ENCODE data around the gene MGARP. TPM values are rescaled to one million over a fixed set of nuclear protein-coding genes. Genes with fewer than 3 reads are reported as not detected.
A peak's percentile ranks its signal among the peaks of the same experiment; 100 is the strongest.

The MGARP gene
- total and polyA plus RNA-seq, 4 donors: 0.09 to 0.17 (median 0.09) TPM; not detected in 1

DNA sequence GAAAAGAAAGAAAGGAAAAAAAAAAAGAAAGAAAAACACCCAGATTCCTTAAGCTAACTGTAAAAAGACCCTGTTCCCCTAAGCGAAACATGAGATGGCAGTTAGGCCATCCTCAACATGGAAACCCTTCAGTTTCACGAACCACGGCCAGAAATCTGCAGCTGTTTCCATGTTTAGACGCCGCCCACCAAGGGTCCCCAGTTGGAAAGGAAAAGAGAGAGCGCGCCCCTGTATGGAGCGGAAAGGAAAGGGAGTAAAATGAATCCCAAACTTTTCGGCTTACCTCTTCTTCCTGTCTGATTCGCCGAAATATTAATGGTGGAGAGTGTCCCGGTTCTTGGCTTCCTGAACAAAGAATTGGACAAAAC is 38.3 kb downstream of the MGARP start:
- Histone ChIP-seq H3K4me1 (ENCODE audit: control insufficient read depth in 4 of 4, insufficient read depth in 4 of 4, low read length in 3 of 4) (peaks cover 0 to 11% (median 3%) of the 10 kb centered on the region in 4 donors), H3K9ac (ENCODE audit: low read depth in 1 of 2, low read length in 2 of 2) (no peak overlapping the region), H3K4me3 (ENCODE audit: low read depth in 1 of 3, low read length in 3 of 3) (no peak overlapping the region), H3K36me3 (ENCODE audit: control insufficient read depth in 4 of 4, insufficient read depth in 3 of 4, low read depth in 1 of 4, low read length in 3 of 4) (no peaks in the 10 kb centered on the region), H3K9me3 (ENCODE audit: control insufficient read depth in 4 of 4, low read length in 3 of 4) (no peaks in the 10 kb centered on the region), H3K27me3 (ENCODE audit: control insufficient read depth in 4 of 4, insufficient read depth in 4 of 4, low read length in 3 of 4) (no peaks in the 10 kb centered on the region), H3K27ac (ENCODE audit: low read depth in 1 of 2, low read length in 2 of 2) (no peak overlapping the region)
- no peak for TF ChIP-seq JUND (IDR thresholded peaks at IDR 0.05)
- no peak for TF ChIP-seq TAF1 (conservative IDR thresholded peaks at IDR 0.05)
- TF ChIP-seq, protein P1, sequence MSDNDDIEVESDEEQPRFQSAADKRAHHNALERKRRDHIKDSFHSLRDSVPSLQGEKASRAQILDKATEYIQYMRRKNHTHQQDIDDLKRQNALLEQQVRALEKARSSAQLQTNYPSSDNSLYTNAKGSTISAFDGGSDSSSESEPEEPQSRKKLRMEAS (IDR thresholded peaks at IDR 0.05): no peak
- TF ChIP-seq EGR1 (IDR thresholded peaks at IDR 0.05; ENCODE audit: low read depth in 2 of 2): no peak
- TF ChIP-seq, protein P2, sequence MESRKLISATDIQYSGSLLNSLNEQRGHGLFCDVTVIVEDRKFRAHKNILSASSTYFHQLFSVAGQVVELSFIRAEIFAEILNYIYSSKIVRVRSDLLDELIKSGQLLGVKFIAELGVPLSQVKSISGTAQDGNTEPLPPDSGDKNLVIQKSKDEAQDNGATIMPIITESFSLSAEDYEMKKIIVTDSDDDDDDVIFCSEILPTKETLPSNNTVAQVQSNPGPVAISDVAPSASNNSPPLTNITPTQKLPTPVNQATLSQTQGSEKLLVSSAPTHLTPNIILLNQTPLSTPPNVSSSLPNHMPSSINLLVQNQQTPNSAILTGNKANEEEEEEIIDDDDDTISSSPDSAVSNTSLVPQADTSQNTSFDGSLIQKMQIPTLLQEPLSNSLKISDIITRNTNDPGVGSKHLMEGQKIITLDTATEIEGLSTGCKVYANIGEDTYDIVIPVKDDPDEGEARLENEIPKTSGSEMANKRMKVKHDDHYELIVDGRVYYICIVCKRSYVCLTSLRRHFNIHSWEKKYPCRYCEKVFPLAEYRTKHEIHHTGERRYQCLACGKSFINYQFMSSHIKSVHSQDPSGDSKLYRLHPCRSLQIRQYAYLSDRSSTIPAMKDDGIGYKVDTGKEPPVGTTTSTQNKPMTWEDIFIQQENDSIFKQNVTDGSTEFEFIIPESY (IDR thresholded peaks at IDR 0.05): no peak
- no peak for TF ChIP-seq YY1 (IDR thresholded peaks at IDR 0.05)
- TF ChIP-seq NR2F2 (IDR thresholded peaks at IDR 0.05): no peak
- no peak for TF ChIP-seq RXRA (IDR thresholded peaks at IDR 0.05)
- TF ChIP-seq, protein P3, sequence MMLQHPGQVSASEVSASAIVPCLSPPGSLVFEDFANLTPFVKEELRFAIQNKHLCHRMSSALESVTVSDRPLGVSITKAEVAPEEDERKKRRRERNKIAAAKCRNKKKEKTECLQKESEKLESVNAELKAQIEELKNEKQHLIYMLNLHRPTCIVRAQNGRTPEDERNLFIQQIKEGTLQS (IDR thresholded peaks at IDR 0.05): no peak
- TF ChIP-seq FOXA1 (IDR thresholded peaks at IDR 0.05): no peak
- no peak for TF ChIP-seq HNF4A (conservative IDR thresholded peaks at IDR 0.05)
- no peak for TF ChIP-seq HNF4G (IDR thresholded peaks at IDR 0.05)
- DNase-seq (ENCODE audit: low spot score): no peak
- WGBS: 94% methylated on average over 12 of the region's 12 CpGs

DNA sequence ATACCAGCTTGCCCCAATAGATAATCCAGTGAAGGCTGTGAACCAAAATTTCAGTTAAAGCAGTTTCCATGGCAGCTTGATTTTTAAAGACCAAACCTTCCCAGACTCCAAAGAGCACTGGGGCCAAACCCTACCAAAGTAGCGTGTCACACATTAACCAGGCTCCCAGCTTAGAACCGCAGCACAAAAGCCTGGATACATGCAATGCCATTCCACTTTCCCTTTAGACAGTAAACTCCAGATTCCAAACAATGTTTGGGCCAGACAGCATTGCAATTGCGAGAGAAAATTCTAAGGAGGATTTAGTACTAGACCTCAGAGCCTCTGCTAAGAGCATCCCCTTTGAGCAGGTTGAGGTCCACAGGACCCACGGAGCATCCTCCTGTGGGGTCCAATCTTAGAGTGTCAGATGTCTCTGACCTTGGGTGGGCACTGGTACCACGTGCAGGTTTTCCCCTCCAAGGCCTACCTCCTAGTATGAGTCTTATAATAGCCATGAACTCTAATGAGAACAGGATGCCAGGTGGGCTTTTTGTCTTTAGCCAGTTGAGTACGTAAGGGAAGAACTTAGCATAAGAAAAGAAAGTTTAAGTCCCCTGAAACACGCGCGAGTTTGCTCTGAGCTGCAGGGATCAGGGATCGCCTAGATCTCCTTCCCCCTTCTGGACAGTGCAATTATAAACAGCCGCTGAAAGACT is 38.8 kb downstream of the MGARP start:
- DNase-seq (ENCODE audit: low spot score): no peak
- 68% methylated on average over 11 of the region's 11 CpGs for WGBS
- peak; percentile 29 to 37 for TF ChIP-seq RXRA (IDR thresholded peaks at IDR 0.05)
- peak; percentile 74 for TF ChIP-seq YY1 (IDR thresholded peaks at IDR 0.05)
- no peak for TF ChIP-seq GABPA (IDR thresholded peaks at IDR 0.05 in 1 of 2, conservative IDR thresholded peaks at IDR 0.05 in 1 of 2)
- TF ChIP-seq, protein P3 (IDR thresholded peaks at IDR 0.05): no peak
- peak; percentile 63 to 74 for TF ChIP-seq HNF4A (conservative IDR thresholded peaks at IDR 0.05)
- TF ChIP-seq JUND (IDR thresholded peaks at IDR 0.05): peak in 1 of 2 donors; percentile 20
- no peak for TF ChIP-seq FOXA1 (IDR thresholded peaks at IDR 0.05)
- TF ChIP-seq, protein P1 (IDR thresholded peaks at IDR 0.05): no peak
- TF ChIP-seq, protein P4, sequence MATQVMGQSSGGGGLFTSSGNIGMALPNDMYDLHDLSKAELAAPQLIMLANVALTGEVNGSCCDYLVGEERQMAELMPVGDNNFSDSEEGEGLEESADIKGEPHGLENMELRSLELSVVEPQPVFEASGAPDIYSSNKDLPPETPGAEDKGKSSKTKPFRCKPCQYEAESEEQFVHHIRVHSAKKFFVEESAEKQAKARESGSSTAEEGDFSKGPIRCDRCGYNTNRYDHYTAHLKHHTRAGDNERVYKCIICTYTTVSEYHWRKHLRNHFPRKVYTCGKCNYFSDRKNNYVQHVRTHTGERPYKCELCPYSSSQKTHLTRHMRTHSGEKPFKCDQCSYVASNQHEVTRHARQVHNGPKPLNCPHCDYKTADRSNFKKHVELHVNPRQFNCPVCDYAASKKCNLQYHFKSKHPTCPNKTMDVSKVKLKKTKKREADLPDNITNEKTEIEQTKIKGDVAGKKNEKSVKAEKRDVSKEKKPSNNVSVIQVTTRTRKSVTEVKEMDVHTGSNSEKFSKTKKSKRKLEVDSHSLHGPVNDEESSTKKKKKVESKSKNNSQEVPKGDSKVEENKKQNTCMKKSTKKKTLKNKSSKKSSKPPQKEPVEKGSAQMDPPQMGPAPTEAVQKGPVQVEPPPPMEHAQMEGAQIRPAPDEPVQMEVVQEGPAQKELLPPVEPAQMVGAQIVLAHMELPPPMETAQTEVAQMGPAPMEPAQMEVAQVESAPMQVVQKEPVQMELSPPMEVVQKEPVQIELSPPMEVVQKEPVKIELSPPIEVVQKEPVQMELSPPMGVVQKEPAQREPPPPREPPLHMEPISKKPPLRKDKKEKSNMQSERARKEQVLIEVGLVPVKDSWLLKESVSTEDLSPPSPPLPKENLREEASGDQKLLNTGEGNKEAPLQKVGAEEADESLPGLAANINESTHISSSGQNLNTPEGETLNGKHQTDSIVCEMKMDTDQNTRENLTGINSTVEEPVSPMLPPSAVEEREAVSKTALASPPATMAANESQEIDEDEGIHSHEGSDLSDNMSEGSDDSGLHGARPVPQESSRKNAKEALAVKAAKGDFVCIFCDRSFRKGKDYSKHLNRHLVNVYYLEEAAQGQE (IDR thresholded peaks at IDR 0.05): no peak
- TF ChIP-seq FOXA2 (IDR thresholded peaks at IDR 0.05): no peak
- no peak for TF ChIP-seq TAF1 (conservative IDR thresholded peaks at IDR 0.05)
- TF ChIP-seq EGR1 (IDR thresholded peaks at IDR 0.05; ENCODE audit: low read depth in 2 of 2): no peak
- no peak for TF ChIP-seq HNF4G (IDR thresholded peaks at IDR 0.05)
- TF ChIP-seq, protein P2 (IDR thresholded peaks at IDR 0.05): no peak
- no peak for TF ChIP-seq CTCF (IDR thresholded peaks at IDR 0.05; ENCODE audit: low read depth, low read length, missing input control)
- TF ChIP-seq SP1 (IDR thresholded peaks at IDR 0.05): peak; percentile 88
- TF ChIP-seq NR2F2 (IDR thresholded peaks at IDR 0.05): no peak
- TF ChIP-seq RAD21 (IDR thresholded peaks at IDR 0.05): peak; percentile 12 to 45

More for the DNA sequence above, 38.8 kb downstream of the MGARP start:
- Histone ChIP-seq H3K9me3 (ENCODE audit: control insufficient read depth in 4 of 4, low read length in 3 of 4) (no peaks in the 10 kb centered on the region), H3K27me3 (ENCODE audit: control insufficient read depth in 4 of 4, insufficient read depth in 4 of 4, low read length in 3 of 4) (no peaks in the 10 kb centered on the region), H3K4me1 (ENCODE audit: control insufficient read depth in 4 of 4, insufficient read depth in 4 of 4, low read length in 3 of 4) (peaks cover 0 to 11% (median 3%) of the 10 kb centered on the region in 4 donors), H3K4me3 (ENCODE audit: low read depth in 1 of 3, low read length in 3 of 3) (no peak overlapping the region), H3K27ac (ENCODE audit: low read depth in 1 of 2, low read length in 2 of 2) (no peak overlapping the region), H3K36me3 (ENCODE audit: control insufficient read depth in 4 of 4, insufficient read depth in 3 of 4, low read depth in 1 of 4, low read length in 3 of 4) (no peaks in the 10 kb centered on the region), H3K9ac (ENCODE audit: low read depth in 1 of 2, low read length in 2 of 2) (no peak overlapping the region)
